GM12801 (cell line): ENCODE data around the gene TINAGL1.

Experiments used
- TF ChIP-seq, protein P1 (sequence below): IDR thresholded peaks from one replicate; pipeline ENCODE4 v1.5.1; 2011; ENCODE audit warnings: control low read depth; ENCODE audit not compliant: insufficient read length; ENCODE audit errors: extremely low read depth

TINAGL1 gene

GRCh38 chr1:31625561-31626222 lies 49.4 kb downstream of the TINAGL1 start:
- TF ChIP-seq, protein P1, sequence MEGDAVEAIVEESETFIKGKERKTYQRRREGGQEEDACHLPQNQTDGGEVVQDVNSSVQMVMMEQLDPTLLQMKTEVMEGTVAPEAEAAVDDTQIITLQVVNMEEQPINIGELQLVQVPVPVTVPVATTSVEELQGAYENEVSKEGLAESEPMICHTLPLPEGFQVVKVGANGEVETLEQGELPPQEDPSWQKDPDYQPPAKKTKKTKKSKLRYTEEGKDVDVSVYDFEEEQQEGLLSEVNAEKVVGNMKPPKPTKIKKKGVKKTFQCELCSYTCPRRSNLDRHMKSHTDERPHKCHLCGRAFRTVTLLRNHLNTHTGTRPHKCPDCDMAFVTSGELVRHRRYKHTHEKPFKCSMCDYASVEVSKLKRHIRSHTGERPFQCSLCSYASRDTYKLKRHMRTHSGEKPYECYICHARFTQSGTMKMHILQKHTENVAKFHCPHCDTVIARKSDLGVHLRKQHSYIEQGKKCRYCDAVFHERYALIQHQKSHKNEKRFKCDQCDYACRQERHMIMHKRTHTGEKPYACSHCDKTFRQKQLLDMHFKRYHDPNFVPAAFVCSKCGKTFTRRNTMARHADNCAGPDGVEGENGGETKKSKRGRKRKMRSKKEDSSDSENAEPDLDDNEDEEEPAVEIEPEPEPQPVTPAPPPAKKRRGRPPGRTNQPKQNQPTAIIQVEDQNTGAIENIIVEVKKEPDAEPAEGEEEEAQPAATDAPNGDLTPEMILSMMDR, result no peak

GRCh38 chr1:31626223-31627207 lies 50.2 kb downstream of the TINAGL1 start:
- TF ChIP-seq, protein P1, result no peak

- TF ChIP-seq, protein P1, result no peak
These were observed 51.1 kb downstream of the TINAGL1 start for GRCh38 chr1:31627301-31627929.

GRCh38 chr1:31627930-31628559 lies 51.7 kb downstream of the TINAGL1 start:
- TF ChIP-seq, protein P1, result no peak

DNA sequence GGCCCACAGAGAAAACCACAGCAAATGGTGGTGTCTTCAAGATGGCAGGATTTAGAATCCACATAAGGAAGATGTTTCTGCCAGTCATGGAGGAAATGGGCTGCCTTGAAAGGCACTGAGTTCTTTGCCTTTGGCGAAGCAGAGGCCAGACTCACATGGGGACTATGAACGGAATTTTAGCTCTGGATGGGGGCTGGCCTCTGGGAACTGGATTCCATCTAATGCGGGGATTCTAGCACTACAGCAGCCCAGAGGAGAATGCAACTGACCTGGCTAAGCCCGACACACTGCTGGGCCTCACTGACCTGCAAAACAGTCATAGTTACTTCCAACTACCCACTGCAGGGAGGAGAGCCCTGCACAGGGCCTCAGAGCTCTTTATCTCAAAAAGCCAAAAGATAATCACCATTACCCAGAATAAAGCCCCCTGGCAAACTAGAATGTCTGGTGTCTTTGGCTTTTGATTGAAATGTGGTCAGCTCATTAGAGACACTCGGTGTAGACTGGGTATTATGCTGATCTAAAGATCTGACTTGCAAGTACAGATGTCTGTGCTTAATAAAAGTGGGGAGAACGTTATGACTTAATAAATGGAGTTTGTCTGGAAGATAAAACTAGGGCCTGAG lies 52.7 kb downstream of the TINAGL1 start:
- TF ChIP-seq, protein P1, result no peak

GRCh38 chr1:31632649-31633048 lies 56.3 kb downstream of the TINAGL1 start:
- TF ChIP-seq, protein P1, result no peak
